NB4 (cell line): ENCODE data around the gene GMDS.

ENCODE experiments used
- DNase-seq: peaks from one replicate; pipeline ENCODE4 v3.0.0; 2010; ENCODE audit warnings: low read depth
- H3K4me3 ChIP-seq: one replicate; pipeline ENCODE4 v1.5.1; 2011; ENCODE audit warnings: mild to moderate bottlenecking, low read depth, low read length, moderate library complexity
- MYC ChIP-seq: IDR thresholded peaks from 2 replicates; pipeline ENCODE4 v1.6.1; 2011; ENCODE audit warnings: low read depth, low read length
- POLR2A ChIP-seq: IDR thresholded peaks from 2 replicates; pipeline ENCODE4 v1.6.1; 2011; ENCODE audit warnings: mild to moderate bottlenecking; ENCODE audit not compliant: insufficient read length; ENCODE audit errors: extremely low read depth
- TF ChIP-seq, protein P1 (sequence below): IDR thresholded peaks from one replicate; pipeline ENCODE4 v1.5.1; 2012; ENCODE audit warnings: low read depth, low read length
- TF ChIP-seq, protein P2 (sequence below): IDR thresholded peaks from 2 replicates; pipeline ENCODE4 v1.6.1; 2011; ENCODE audit warnings: low read depth, low read length

GMDS gene

DNA sequence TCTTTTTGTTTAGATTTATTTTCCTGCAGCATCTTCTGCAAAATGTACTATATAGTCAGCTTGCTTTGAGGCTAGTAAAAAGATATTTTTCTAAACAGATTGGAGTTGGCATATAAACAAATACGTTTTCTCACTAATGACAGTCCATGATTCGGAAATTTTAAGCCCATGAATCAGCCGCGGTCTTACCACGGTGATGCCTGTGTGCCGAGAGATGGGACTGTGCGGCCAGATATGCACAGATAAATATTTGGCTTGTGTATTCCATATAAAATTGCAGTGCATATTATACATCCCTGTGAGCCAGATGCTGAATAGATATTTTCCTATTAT lies 632.5 kb downstream of the GMDS start:
- H3K4me3 ChIP-seq, result peak overlapping the region; percentile 71
- peak; percentile 43 for DNase-seq
- TF ChIP-seq MYC (no peak), POLR2A (no peak)
- TF ChIP-seq, protein P1, sequence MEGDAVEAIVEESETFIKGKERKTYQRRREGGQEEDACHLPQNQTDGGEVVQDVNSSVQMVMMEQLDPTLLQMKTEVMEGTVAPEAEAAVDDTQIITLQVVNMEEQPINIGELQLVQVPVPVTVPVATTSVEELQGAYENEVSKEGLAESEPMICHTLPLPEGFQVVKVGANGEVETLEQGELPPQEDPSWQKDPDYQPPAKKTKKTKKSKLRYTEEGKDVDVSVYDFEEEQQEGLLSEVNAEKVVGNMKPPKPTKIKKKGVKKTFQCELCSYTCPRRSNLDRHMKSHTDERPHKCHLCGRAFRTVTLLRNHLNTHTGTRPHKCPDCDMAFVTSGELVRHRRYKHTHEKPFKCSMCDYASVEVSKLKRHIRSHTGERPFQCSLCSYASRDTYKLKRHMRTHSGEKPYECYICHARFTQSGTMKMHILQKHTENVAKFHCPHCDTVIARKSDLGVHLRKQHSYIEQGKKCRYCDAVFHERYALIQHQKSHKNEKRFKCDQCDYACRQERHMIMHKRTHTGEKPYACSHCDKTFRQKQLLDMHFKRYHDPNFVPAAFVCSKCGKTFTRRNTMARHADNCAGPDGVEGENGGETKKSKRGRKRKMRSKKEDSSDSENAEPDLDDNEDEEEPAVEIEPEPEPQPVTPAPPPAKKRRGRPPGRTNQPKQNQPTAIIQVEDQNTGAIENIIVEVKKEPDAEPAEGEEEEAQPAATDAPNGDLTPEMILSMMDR, result no peak
- TF ChIP-seq, protein P2, sequence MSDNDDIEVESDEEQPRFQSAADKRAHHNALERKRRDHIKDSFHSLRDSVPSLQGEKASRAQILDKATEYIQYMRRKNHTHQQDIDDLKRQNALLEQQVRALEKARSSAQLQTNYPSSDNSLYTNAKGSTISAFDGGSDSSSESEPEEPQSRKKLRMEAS, result no peak

DNA sequence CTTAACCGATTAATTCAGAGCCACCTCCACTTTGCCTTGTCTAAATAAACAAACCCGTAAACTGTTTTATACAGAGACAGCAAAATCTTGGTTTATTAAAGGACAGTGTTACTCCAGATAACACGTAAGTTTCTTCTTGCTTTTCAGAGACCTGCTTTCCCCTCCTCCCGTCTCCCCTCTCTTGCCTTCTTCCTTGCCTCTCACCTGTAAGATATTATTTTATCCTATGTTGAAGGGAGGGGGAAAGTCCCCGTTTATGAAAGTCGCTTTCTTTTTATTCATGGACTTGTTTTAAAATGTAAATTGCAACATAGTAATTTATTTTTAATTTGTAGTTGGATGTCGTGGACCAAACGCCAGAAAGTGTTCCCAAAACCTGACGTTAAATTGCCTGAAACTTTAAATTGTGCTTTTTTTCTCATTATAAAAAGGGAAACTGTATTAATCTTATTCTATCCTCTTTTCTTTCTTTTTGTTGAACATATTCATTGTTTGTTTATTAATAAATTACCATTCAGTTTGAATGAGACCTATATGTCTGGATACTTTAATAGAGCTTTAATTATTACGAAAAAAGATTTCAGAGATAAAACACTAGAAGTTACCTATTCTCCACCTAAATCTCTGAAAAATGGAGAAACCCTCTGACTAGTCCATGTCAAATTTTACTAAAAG lies 633.0 kb downstream of the GMDS start:
- DNase-seq, result no peak
- H3K4me3 ChIP-seq, result peak overlapping the region; percentile 71
- TF ChIP-seq, protein P1, result no peak
- TF ChIP-seq, protein P2, result no peak
- TF ChIP-seq MYC, result no peak
- no peak for TF ChIP-seq POLR2A

DNA sequence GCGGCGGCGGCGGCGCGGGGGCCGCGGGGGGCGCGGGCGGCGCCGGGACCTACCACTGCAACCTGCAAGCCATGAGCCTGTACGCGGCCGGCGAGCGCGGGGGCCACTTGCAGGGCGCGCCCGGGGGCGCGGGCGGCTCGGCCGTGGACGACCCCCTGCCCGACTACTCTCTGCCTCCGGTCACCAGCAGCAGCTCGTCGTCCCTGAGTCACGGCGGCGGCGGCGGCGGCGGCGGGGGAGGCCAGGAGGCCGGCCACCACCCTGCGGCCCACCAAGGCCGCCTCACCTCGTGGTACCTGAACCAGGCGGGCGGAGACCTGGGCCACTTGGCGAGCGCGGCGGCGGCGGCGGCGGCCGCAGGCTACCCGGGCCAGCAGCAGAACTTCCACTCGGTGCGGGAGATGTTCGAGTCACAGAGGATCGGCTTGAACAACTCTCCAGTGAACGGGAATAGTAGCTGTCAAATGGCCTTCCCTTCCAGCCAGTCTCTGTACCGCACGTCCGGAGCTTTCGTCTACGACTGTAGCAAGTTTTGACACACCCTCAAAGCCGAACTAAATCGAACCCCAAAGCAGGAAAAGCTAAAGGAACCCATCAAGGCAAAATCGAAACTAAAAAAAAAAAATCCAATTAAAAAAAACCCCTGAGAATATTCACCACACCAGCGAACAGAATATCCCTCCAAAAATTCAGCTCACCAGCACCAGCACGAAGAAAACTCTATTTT lies 633.7 kb downstream of the GMDS start:
- peak overlapping the region; percentile 71 for H3K4me3 ChIP-seq
- TF ChIP-seq, protein P2, result no peak
- no peak for TF ChIP-seq POLR2A
- no peak for TF ChIP-seq MYC
- TF ChIP-seq, protein P1, result no peak
- peak; percentile 67 for DNase-seq

DNA sequence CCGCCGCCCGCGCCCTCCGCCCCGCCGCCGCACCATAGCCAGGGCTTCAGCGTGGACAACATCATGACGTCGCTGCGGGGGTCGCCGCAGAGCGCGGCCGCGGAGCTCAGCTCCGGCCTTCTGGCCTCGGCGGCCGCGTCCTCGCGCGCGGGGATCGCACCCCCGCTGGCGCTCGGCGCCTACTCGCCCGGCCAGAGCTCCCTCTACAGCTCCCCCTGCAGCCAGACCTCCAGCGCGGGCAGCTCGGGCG lies 634.2 kb downstream of the GMDS start:
- DNase-seq, result peak; percentile 68
- H3K4me3 ChIP-seq, result no peak overlapping the region
- TF ChIP-seq, protein P1, result no peak
- TF ChIP-seq MYC (no peak), POLR2A (no peak)
- TF ChIP-seq, protein P2, result no peak

DNA sequence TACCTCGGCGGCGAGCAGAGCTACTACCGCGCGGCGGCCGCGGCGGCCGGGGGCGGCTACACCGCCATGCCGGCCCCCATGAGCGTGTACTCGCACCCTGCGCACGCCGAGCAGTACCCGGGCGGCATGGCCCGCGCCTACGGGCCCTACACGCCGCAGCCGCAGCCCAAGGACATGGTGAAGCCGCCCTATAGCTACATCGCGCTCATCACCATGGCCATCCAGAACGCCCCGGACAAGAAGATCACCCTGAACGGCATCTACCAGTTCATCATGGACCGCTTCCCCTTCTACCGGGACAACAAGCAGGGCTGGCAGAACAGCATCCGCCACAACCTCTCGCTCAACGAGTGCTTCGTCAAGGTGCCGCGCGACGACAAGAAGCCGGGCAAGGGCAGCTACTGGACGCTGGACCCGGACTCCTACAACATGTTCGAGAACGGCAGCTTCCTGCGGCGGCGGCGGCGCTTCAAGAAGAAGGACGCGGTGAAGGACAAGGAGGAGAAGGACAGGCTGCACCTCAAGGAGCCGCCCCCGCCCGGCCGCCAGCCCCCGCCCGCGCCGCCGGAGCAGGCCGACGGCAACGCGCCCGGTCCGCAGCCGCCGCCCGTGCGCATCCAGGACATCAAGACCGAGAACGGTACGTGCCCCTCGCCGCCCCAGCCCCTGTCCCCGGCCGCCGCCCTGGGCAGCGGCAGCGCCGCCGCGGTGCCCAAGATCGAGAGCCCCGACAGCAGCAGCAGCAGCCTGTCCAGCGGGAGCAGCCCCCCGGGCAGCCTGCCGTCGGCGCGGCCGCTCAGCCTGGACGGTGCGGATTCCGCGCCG lies 634.7 kb downstream of the GMDS start:
- peak; percentile 64 for DNase-seq
- peak overlapping the region; percentile 51 for H3K4me3 ChIP-seq
- TF ChIP-seq POLR2A (no peak), MYC (no peak)
- TF ChIP-seq, protein P1, result no peak
- TF ChIP-seq, protein P2, result no peak
